CD4-positive, alpha-beta T cell (primary cell): ENCODE data around the gene C10orf95. TPM values are rescaled to one million over a fixed set of nuclear protein-coding genes. Genes with fewer than 3 reads are reported as not detected.

Experiments
- ATAC-seq: fragments of 200-7000 bp; cut with Tn5 transposase; one replicate; pipeline ENCODE4 v1.10.0; 2022; ENCODE audit warnings: mild to moderate bottlenecking; ENCODE audit not compliant: poor library complexity
- CTCF ChIA-PET: fragments of 350-600 bp; sonication (Branson Sonifier 250); formaldehyde crosslinking; loops from one replicate; lab custom pipeline; 2021; ENCODE audit warnings: antibody characterized with exemption, inconsistent platforms; lab: Charles Lee
- POLR2A ChIA-PET: fragments of 350-600 bp; sonication (Branson Sonifier 250); formaldehyde crosslinking; loops from one replicate; lab custom pipeline; 2021; ENCODE audit warnings: antibody characterized with exemption, inconsistent platforms; lab: Charles Lee
- DNase-seq, 14 experiments: peaks; one replicate each; pipeline ENCODE4 v3.0.0-alpha.2; 2013 to 2020; ENCODE audit warnings: mixed read lengths in 2 of 14
- H3K27ac ChIP-seq, 2 donors: one replicate each; pipeline versions ENCODE4 v1.5.1 to v1.7.0; 2013; ENCODE audit warnings: low read length in 2 of 2, low read depth in 1 of 2, mild to moderate bottlenecking in 1 of 2
- H3K27me3 ChIP-seq, 2 experiments: 1 replicate in 1 of 2; 2 replicates in 1 of 2; pipeline versions ENCODE4 v1.6.1 to v1.7.0; 2013; ENCODE audit warnings: low read length in 2 of 2, control low read depth in 1 of 2, mild to moderate bottlenecking in 1 of 2, moderate library complexity in 1 of 2; ENCODE audit not compliant: insufficient read depth in 2 of 2, control insufficient read depth in 1 of 2
- H3K36me3 ChIP-seq: one replicate; pipeline ENCODE4 v1.6.1; 2013; ENCODE audit warnings: low read length, control low read depth; ENCODE audit not compliant: insufficient read depth
- H3K4me1 ChIP-seq: one replicate; pipeline ENCODE4 v1.6.1; 2013; ENCODE audit warnings: low read length, control low read depth; ENCODE audit not compliant: insufficient read depth
- H3K4me3 ChIP-seq: one replicate; pipeline ENCODE4 v1.5.1; 2013; ENCODE audit warnings: mild to moderate bottlenecking, low read length, moderate library complexity
- H3K9me3 ChIP-seq, 2 experiments: 1 replicate in 1 of 2; 2 replicates in 1 of 2; pipeline versions ENCODE4 v1.6.1 to v1.7.0; 2013; ENCODE audit warnings: low read length in 2 of 2, mild to moderate bottlenecking in 2 of 2, control low read depth in 1 of 2, moderate library complexity in 1 of 2; ENCODE audit not compliant: control insufficient read depth in 1 of 2, insufficient read depth in 1 of 2
- H3K27ac Mint-ChIP-seq: one replicate; pipeline ENCODE4 v1.8.0; 2020; ENCODE audit warnings: mixed read lengths
- H3K27me3 Mint-ChIP-seq: one replicate; pipeline ENCODE4 v1.8.0; 2021; ENCODE audit warnings: mixed read lengths
- H3K36me3 Mint-ChIP-seq: one replicate; pipeline ENCODE4 v1.8.0; 2021; ENCODE audit warnings: low read depth, mixed read lengths
- H3K4me1 Mint-ChIP-seq: one replicate; pipeline ENCODE4 v1.8.0; 2021; ENCODE audit warnings: low read depth, mixed read lengths
- H3K4me3 Mint-ChIP-seq: one replicate; pipeline ENCODE4 v1.8.0; 2020; ENCODE audit warnings: mild to moderate bottlenecking, mixed read lengths
- H3K9me3 Mint-ChIP-seq: one replicate; pipeline ENCODE4 v1.8.0; 2020; ENCODE audit warnings: mixed read lengths
- intact Hi-C, 2 experiments: fragments of 100-400 bp; cut with DNase I in 1 of 2; cut with micrococcal nuclease in 1 of 2; formaldehyde crosslinking; loops; one replicate each; pipeline versions ENCODE4 v1.15.1 to v1.9.0; 2023 to 2025; cut with DNase I, micrococcal nuclease
- total RNA-seq, 174 experiments: library from RNA in 2 of 174; stranded (reverse) in 2 of 174; gene quantifications; one replicate each; pipeline ENCODE4 v1.2.3 and lab custom pipeline; 2021 to 2026
- TF ChIP-seq, protein P1 (sequence below): fragments of 200-600 bp; IDR thresholded peaks from one replicate; pipeline ENCODE4 v1.8.0; 2022; ENCODE audit warnings: antibody characterized with exemption, mild to moderate bottlenecking

The C10orf95 gene
- total RNA-seq, 2 experiments from 2014 or later = 0.16 to 0.28 TPM

DNA sequence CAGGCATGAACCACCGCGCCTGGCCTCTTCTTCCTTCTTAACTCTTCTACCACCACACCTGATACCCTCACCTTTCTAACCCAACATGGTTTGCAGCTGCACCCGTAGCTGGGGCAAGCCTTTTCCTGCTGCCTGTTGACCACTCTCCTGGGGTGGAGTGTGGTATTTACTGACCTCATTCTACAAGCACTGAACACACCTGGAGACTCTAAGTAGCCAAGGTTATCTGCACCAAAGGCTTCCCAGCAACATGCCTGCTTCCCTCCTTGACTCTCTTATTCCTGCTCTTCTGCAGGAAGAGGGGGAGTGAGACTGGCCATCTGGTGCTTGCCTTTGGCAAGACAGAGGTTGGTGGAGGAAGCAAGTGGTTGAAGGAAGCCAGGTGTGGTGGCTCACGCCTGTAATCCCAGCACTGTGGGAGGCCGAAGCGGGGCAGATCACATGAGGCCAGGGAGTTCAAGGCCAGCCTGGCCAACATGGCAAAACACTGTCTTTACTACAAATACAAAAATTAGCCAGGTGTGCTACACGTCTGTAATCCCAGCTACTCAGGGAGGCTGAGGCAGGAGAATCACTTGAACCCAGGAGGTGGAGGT is 41.1 kb upstream of the C10orf95 start:
- H3K9me3 ChIP-seq = no peaks in the 10 kb centered on the region
- H3K4me1 ChIP-seq = peaks cover 18% of the 10 kb centered on the region
- POLR2A ChIA-PET = interaction anchor here (0.7 kb wide), 1 partner anchor 10 kb away, joined by 3 read pairs; the partner anchor contains the start of gene ACTR1A
- H3K27ac ChIP-seq = no peak overlapping the region
- peaks cover 14% of the 10 kb centered on the region for H3K4me1 Mint-ChIP-seq
- intact Hi-C loops = loop anchor here in 1 of 2 experiments (10.0 kb wide), 1 partner anchor 1138 kb away; the partner anchor contains the start of gene BTRC
- ATAC-seq (no peak), DNase-seq (no peak)
- TF ChIP-seq, protein P1, sequence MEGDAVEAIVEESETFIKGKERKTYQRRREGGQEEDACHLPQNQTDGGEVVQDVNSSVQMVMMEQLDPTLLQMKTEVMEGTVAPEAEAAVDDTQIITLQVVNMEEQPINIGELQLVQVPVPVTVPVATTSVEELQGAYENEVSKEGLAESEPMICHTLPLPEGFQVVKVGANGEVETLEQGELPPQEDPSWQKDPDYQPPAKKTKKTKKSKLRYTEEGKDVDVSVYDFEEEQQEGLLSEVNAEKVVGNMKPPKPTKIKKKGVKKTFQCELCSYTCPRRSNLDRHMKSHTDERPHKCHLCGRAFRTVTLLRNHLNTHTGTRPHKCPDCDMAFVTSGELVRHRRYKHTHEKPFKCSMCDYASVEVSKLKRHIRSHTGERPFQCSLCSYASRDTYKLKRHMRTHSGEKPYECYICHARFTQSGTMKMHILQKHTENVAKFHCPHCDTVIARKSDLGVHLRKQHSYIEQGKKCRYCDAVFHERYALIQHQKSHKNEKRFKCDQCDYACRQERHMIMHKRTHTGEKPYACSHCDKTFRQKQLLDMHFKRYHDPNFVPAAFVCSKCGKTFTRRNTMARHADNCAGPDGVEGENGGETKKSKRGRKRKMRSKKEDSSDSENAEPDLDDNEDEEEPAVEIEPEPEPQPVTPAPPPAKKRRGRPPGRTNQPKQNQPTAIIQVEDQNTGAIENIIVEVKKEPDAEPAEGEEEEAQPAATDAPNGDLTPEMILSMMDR = no peak
- peaks cover 47% of the 10 kb centered on the region for H3K36me3 Mint-ChIP-seq
- H3K27ac Mint-ChIP-seq = no peak overlapping the region
- H3K27me3 ChIP-seq = no peaks in the 10 kb centered on the region
- H3K4me3 ChIP-seq = no peak overlapping the region
- H3K4me3 Mint-ChIP-seq = no peak overlapping the region
- CTCF ChIA-PET = no interaction called here
- no peaks in the 10 kb centered on the region for H3K9me3 Mint-ChIP-seq
- no peaks in the 10 kb centered on the region for H3K27me3 Mint-ChIP-seq
- peaks cover 66% of the 10 kb centered on the region for H3K36me3 ChIP-seq

DNA sequence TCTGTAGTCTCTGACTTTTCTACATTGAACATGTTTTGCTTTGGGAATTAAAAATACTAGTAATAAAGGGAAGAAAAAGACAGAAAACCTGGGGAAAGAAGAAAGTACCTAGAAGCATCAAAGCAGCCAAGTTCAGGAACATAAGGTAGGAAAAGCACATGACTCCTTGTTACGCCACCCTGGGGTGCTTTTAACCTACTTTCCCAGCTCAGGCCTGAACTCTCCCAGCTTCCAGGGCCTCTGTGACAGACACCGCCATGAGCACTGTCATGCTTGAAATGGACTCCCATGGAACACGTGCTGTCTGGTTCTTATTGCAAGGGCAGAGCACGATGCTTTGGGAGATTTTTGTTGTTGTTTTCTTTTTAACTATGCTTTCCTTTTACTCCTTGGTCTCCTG is 39.8 kb upstream of the C10orf95 start:
- Mint-ChIP-seq H3K4me1 (peaks cover 9% of the 10 kb centered on the region), H3K36me3 (peaks cover 59% of the 10 kb centered on the region), H3K4me3 (no peak overlapping the region), H3K27me3 (no peaks in the 10 kb centered on the region), H3K27ac (no peak overlapping the region), H3K9me3 (no peaks in the 10 kb centered on the region)
- peaks cover 18% of the 10 kb centered on the region for H3K4me1 ChIP-seq
- ChIA-PET POLR2A (no interaction called here), CTCF (no interaction called here)
- ATAC-seq (no peak), DNase-seq (no peak)
- no peak overlapping the region for H3K27ac ChIP-seq
- H3K9me3 ChIP-seq = no peaks in the 10 kb centered on the region
- H3K4me3 ChIP-seq = no peak overlapping the region
- H3K36me3 ChIP-seq = peaks cover 76% of the 10 kb centered on the region
- TF ChIP-seq, protein P1 = no peak
- no peaks in the 10 kb centered on the region for H3K27me3 ChIP-seq
- intact Hi-C loops = loop anchor here in 1 of 2 experiments (10.0 kb wide), 1 partner anchor 1136 kb away; the partner anchor contains the start of gene BTRC

DNA sequence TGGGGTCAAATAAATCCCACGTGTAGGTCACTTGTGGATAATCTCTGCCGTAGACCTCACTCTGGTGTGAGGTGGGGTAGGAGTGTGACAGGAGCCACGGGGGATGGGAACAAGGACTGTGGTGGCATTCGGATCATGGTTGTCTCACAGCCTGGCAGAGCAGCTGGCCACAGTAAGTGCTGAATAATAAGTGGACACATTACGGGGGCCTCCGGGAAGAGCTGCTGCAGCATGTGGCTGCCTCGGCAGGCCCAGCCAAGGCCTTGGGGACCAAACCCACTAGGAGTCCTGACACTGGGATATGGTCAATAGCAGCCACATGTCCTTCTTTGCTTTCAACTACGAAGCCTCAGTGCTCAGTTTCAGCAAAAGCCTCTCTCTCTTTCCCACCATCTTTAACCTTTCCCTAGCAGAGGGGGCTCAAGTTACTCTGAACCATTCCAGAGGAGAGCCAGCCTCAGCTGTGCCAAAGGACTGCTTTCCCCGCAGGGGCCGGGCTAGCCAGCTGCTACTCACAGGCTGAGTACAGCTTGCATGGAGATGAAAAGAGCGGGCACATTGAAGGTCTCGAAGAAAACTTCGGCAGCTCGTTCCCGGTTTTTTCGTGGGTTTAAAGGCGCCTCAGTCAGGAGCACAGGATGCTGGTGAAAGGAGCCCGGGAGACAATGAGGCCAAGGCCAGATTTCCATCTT is 33.9 kb upstream of the C10orf95 start:
- POLR2A ChIA-PET = no interaction called here
- H3K36me3 Mint-ChIP-seq = peaks cover 93% of the 10 kb centered on the region
- DNase-seq = no peak
- no peak for ATAC-seq
- H3K9me3 ChIP-seq = no peaks in the 10 kb centered on the region
- H3K27ac ChIP-seq = no peak overlapping the region
- no peak overlapping the region for H3K4me3 ChIP-seq
- H3K4me1 ChIP-seq = no peaks in the 10 kb centered on the region
- H3K27me3 ChIP-seq = no peaks in the 10 kb centered on the region
- H3K9me3 Mint-ChIP-seq = no peaks in the 10 kb centered on the region
- H3K4me1 Mint-ChIP-seq = no peaks in the 10 kb centered on the region
- intact Hi-C loops = no loop called here
- H3K4me3 Mint-ChIP-seq = no peak overlapping the region
- H3K27ac Mint-ChIP-seq = no peak overlapping the region
- H3K36me3 ChIP-seq = peaks cover 94% of the 10 kb centered on the region
- CTCF ChIA-PET = no interaction called here
- TF ChIP-seq, protein P1 = no peak
- no peaks in the 10 kb centered on the region for H3K27me3 Mint-ChIP-seq
